Endothelial cell of umbilical vein (primary cell): Measurements from ENCODE around the gene GPR158.

Source experiments
- CTCF ChIP-seq, 2 donors: IDR thresholded peaks; 1 replicate in 1 of 2; 2 replicates in 1 of 2; pipeline ENCODE4 v1.5.1; 2011; ENCODE audit warnings: low read length in 2 of 2, mild to moderate bottlenecking in 2 of 2, moderate library complexity in 2 of 2, control low read depth in 1 of 2, inconsistent platforms in 1 of 2, low read depth in 1 of 2; ENCODE audit not compliant: insufficient read depth in 1 of 2; ENCODE audit errors: extremely low read depth in 1 of 2
- EZH2 ChIP-seq: IDR thresholded peaks from 2 replicates; pipeline ENCODE4 v1.6.1; 2012; ENCODE audit warnings: borderline replicate concordance, low read depth, mild to moderate bottlenecking, moderate library complexity, low read length, inconsistent platforms; ENCODE audit not compliant: severe bottlenecking
- POLR2A ChIP-seq: IDR thresholded peaks from 2 replicates; pipeline ENCODE4 v1.6.1; 2012; ENCODE audit warnings: low read depth, mild to moderate bottlenecking, control low read depth, low read length

GRCh38 chr10:25308278-25308677, 133.5 kb downstream of the GPR158 start:
- TF ChIP-seq CTCF (IDR thresholded peaks at IDR 0.05; ENCODE audit: extremely low read depth in 1 of 2, insufficient read depth in 1 of 2, low read depth in 1 of 2, low read length in 2 of 2) = no peak
- no peak for TF ChIP-seq POLR2A
- TF ChIP-seq EZH2 = no peak
